Erythroblast (primary cell): ENCODE measurements around the gene KNL1.

Source experiments
- DNase-seq, 2 experiments: peaks; one replicate each; lab custom pipeline; 2025; lab: John Stamatoyannopoulos, UW
- GATA1 ChIP-seq: IDR thresholded peaks from 2 replicates; pipeline ENCODE4 v1.6.1; 2011; ENCODE audit warnings: low read depth, mild to moderate bottlenecking, control low read depth, low read length, moderate library complexity
- POLR2A ChIP-seq: IDR thresholded peaks from 2 replicates; pipeline ENCODE4 v1.6.1; 2011; ENCODE audit warnings: mild to moderate bottlenecking, low read length

KNL1 gene, protein sequence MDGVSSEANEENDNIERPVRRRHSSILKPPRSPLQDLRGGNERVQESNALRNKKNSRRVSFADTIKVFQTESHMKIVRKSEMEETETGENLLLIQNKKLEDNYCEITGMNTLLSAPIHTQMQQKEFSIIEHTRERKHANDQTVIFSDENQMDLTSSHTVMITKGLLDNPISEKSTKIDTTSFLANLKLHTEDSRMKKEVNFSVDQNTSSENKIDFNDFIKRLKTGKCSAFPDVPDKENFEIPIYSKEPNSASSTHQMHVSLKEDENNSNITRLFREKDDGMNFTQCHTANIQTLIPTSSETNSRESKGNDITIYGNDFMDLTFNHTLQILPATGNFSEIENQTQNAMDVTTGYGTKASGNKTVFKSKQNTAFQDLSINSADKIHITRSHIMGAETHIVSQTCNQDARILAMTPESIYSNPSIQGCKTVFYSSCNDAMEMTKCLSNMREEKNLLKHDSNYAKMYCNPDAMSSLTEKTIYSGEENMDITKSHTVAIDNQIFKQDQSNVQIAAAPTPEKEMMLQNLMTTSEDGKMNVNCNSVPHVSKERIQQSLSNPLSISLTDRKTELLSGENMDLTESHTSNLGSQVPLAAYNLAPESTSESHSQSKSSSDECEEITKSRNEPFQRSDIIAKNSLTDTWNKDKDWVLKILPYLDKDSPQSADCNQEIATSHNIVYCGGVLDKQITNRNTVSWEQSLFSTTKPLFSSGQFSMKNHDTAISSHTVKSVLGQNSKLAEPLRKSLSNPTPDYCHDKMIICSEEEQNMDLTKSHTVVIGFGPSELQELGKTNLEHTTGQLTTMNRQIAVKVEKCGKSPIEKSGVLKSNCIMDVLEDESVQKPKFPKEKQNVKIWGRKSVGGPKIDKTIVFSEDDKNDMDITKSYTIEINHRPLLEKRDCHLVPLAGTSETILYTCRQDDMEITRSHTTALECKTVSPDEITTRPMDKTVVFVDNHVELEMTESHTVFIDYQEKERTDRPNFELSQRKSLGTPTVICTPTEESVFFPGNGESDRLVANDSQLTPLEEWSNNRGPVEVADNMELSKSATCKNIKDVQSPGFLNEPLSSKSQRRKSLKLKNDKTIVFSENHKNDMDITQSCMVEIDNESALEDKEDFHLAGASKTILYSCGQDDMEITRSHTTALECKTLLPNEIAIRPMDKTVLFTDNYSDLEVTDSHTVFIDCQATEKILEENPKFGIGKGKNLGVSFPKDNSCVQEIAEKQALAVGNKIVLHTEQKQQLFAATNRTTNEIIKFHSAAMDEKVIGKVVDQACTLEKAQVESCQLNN (N-terminal part only)

DNA sequence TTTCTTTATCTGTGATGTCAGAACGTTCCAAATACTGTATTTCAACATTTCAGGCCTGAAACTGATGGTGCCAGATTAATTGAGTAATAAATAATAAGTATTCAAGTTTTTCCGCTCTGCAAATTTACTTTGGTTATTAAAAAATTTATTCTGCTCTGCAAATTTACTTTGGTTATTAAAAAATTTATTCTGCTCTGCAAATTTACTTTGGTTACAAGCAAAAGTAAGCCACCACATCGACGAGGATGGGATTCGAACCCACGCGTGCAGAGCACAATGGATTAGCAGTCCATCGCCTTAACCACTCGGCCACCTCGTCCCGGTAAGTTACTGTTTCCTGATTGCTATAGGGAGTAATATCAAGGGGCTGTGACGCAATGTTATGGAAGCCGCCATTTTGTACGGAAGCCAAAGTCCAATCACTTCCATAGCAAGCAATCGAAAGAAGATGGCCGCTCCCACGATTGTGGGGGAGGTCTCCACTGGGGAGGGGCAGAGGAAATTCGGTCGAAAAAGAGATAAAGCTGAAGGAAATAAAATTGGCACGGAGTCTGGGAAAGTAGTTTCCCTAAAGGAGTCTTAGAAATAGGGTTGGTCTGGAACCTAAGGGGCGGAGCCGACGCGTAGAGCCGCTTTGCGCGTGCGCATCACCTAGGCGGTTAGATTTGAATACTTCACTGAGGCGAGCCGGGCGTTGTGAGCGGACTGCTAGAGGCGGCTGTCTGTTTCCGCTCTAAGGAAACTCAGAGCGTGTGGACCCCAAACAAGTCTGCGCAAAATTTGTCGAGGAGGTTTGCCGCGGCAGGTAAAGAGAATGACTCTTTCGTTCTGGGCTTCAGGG is at the start of gene KNL1:
TSS of gene KNL1 (plus strand) at position 662 of the 841 bp plus-strand sequence. CDS start 8,683 bp downstream, outside the sequence.
- TF ChIP-seq GATA1 (no peak), POLR2A (peak; percentile 93)
- peak; percentile 96 to 98 for DNase-seq

DNA sequence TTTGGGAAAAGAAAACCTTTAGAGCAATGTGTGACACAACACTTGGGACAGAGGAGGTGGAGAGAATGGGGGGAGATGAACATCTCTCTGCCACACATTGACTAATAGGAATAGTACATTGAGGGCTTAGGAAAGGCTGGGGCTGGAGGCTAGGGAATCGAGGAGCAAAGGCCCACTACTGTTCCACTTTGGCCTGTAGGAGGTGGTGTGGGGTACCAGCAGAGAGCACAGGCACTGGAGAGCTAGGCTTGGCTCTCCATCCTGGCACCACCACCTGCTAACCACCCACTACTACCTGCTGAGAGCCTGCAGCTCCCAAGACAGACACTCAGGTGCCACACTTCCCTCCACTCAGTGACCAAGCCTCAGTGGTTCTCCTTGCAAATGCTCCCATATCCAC is 48.6 kb upstream of the KNL1 start:
- TF ChIP-seq GATA1, result no peak
- TF ChIP-seq POLR2A, result no peak
- no peak for DNase-seq

DNA sequence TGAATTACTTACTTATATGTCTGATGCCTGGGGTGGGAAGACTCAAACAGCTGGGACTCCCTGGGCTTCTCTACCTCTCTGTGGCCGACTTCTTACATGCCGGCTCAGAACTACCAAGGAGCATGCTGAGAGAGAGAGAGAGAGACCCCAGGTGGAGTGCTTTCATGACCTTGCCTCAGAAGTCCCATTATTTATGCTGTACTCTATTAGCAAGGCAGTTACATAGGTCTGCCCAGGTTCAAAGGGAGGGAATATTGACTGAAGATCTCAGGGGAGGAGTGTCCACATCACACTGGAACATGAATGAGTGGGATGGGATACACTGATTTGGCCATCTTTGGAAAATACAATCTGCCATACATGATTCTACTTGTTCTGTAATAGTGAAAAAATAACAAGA is 45.4 kb upstream of the KNL1 start:
- DNase-seq, result no peak
- no peak for TF ChIP-seq POLR2A

DNA sequence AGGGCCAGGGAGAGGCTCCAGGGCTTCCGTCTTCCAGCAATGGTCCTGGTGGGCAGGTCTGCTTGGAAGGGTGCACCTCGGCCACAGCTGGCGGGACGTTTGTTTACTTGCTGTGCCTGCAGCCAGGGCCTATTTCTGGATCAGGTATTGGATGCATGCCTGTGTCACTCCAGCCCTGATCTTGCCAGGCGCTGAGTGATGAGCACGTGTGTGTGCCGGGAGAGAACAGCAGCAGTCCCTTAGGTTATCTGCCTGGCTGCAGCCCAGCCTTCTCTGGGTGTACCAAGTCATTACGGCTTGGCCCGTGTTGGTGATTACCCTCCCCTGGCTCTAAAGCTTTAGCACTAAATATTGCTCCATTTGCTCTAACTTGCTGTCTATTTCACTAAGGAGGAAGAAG is 44.2 kb upstream of the KNL1 start:
- TF ChIP-seq POLR2A, result no peak
- TF ChIP-seq GATA1, result no peak

DNA sequence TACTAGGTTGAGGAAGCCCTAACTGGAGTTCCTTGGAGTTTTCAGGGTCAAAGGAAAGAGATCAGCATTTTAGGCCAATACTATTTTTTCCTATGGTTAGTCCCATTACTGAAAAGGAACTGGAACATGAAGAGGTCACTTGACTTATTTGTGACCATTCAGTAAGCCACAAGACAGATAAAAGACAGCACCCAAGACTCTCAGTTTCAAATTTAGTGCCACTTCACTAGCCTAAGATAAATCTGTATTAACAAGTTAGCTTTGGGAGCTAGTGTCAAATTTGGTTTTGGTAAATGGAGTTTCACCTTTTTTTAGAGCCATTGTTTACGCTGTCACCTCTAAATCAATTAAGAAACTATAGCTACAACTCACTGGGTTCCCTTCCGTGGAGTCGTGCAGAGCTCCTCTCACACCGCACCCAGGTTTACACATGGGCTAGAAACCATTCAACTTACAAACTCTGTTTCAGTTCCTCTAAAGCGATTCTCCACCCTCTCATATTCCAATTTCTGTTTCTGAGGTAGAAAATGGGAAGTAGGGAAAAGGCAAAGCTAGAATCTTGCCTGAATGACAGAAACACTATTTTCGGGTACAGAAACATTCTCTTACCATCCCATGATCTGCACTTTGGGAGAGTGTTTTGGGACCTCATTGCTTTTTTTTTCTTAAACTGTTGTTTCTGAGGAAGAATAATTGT is 43.6 kb upstream of the KNL1 start:
- DNase-seq, result no peak
- TF ChIP-seq POLR2A (no peak), GATA1 (no peak)

More for the DNA sequence above, 44.2 kb upstream of the KNL1 start:
- peak; percentile 33 to 37 for DNase-seq

DNA sequence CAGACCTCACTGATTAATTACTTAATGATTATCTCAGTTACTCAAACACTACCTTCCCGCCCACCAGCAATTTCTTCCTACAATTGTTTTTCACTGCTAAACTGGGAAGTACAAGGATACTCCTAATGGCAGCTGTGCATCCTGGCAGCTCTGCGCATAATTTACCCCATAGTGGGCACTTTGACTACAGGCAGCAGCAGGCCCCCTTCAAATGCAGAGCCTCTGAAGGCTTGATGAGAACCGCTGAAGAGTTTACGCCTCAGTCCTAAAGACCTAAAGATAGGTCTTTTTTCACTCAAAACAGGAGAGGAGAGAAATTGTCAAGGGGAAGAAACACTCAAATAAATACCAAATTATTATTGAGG is 39.9 kb upstream of the KNL1 start:
- TF ChIP-seq POLR2A (no peak), GATA1 (no peak)
- DNase-seq, result no peak

DNA sequence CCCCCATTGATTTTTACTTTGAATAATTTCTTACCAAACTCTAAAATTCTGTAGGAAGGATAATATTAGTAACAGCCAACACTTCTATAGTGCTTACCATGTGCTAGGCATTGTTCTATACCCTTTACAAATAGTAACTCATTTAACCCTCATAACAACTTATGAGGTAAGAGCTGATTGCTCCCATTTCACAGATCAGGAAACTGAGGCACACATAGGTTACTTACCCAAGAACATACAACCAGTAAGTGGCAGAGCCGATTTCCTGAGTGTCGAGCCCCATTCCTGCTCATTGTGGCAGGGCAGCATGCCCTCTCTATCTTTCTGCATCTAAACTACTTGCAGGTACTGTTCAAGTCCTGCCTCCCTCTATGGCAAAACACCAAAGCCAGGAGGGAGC is 38.2 kb upstream of the KNL1 start:
- TF ChIP-seq POLR2A, result no peak
- TF ChIP-seq GATA1, result no peak
- DNase-seq, result no peak

DNA sequence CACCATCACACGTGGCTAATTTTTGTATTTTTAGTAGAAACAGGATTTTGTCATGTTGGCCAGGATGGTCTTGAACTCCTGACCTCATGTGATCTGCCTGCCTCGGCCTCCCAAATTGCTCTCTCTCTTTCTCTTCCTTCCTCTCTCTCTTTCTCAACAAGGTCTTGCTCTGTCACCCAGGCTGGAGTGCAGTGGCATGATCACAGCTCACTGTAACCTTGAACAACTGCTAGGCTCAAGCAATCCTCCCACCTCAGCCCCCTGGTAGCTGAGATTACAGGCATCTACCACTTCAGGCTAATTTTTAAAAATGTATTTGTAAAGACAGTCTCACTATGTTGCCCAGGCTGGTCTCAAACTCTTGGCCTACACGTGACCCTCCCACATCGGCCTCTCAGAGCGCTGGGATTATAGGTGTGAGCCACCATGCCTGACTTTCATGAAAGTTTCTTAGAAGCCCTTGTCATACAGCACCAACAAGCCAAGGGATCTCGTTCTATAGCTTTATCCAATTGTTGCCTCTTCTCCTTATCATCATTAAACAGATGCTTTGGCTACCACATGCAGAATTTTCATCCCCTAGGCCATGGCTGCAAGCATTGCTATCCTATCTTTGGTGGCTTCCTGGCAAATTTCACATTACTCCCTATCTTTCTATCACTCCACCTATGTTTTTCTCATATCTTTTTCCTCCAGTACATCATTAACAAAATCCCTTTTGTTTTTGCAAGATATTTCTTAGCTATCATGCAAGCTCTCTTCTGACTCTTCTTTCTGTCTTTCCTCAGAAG is 34.9 kb upstream of the KNL1 start:
- TF ChIP-seq POLR2A (no peak), GATA1 (no peak)
- peak; percentile 88 to 97 for DNase-seq

DNA sequence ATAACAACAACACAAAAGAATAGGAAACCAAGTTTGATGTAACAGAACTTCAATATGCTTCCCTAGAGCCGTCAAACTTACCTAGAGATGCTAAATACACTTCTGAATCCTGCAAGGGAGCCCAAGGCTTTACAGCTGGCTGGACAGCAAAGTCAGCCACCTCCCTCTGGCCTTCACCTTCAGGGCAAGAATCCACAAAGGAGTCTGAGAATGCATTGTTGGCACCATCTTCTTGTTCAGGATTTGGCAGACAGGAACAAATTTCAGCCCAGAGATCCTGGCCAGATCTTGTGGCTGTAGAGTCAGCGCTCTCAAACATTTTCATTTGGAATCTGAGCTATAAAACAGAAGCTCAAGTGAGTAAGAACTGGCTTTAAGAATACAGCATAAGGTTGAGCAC is 31.4 kb upstream of the KNL1 start:
- no peak for DNase-seq
- TF ChIP-seq GATA1 (no peak), POLR2A (no peak)

DNA sequence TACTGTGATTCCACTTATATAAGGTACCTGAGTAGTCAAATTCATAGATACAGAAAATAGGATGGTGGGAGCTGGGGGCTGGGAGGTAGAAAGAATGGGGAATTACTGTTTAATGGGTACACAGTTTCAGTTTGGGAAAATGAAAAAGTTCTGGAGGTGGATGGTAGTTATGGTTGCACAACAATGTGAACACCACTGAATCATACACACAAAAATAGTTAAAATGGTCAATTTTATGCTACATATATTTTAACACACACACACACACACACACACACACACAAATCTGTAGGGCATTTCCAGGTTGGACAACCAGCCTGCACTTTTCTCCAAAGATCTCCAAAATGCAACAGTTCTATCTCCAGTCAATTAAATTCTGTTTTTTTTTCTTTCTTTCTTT is 30.6 kb upstream of the KNL1 start:
- TF ChIP-seq GATA1 (no peak), POLR2A (no peak)
- DNase-seq, result no peak

DNA sequence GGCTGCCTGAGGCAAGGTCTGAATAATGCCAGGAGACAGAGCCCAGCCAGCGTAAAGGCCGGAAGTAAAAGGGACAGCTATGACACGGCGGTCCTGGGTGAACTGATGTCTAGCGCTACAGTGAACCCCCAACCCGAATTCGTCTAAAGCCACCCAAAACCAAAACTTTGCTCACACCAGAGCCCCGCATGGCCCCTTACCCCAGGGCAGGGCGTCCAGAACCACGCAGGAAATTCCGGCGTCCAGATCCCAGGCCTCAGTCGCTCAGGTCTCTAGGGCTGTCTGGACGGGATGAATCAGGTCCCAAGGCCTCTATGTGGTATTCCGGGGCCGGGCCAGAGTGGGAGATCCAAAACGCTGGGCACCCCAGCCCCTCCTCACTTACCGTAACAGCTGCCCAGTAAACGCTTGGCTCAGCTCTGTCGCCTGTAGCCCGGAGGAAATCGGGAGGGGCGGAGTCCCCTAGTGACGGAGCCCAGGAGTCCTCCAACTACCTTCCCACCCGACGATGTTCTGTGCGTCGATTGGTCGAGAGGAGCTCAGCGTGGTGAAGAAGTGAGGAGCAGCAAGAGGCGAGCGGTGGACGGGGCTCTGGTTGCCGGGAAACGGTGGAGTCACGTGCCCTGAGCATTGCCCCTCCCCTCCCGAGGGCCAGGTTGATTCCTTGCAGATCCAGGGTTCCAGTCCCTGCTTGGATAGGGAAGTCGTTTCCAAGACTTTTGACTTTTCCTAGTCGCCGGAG is 29.3 kb upstream of the KNL1 start, which contains the start of gene CCDC32:
TSS of gene CCDC32 (minus strand) at position 452 of the 742 bp plus-strand sequence. CDS start 2,027 bp downstream, outside the sequence.
- no peak for TF ChIP-seq GATA1
- TF ChIP-seq POLR2A, result peak; percentile 95
- DNase-seq, result peak; percentile 98 to 99
